ENCODE results near the gene VAMP7. TPM values are rescaled to one million over a fixed set of nuclear protein-coding genes. Genes with fewer than 3 reads are reported as not detected.
"Not testable (repeated sequence)": the region's sequence is repeated elsewhere in the genome, so short reads cannot be mapped to it uniquely, and the experiment has no call there.

Gene VAMP7
- total RNA-seq, 4 donors from 2014 or later, result 28.9 to 36.4 (median 33.4) TPM

- TF ChIP-seq CTCF (IDR thresholded peaks at IDR 0.05), result no peak
- ATAC-seq (ENCODE audit: low FRiP score) (no peak), DNase-seq (ENCODE audit: low spot score) (no peak)
Observed at GRCh38 chrX:155900765-155901164, 19.6 kb downstream of the VAMP7 start.

- ATAC-seq (ENCODE audit: low FRiP score); DNase-seq (ENCODE audit: low spot score): not testable (repeated sequence)
Observed at GRCh38 chrX:155907661-155908060, 26.5 kb downstream of the VAMP7 start.

GRCh38 chrX:155923200-155923599, 42.1 kb downstream of the VAMP7 start:
- no peak for DNase-seq (ENCODE audit: low spot score)
- no peak for TF ChIP-seq CTCF (IDR thresholded peaks at IDR 0.05)
- ATAC-seq (ENCODE audit: low FRiP score), result no peak

DNA sequence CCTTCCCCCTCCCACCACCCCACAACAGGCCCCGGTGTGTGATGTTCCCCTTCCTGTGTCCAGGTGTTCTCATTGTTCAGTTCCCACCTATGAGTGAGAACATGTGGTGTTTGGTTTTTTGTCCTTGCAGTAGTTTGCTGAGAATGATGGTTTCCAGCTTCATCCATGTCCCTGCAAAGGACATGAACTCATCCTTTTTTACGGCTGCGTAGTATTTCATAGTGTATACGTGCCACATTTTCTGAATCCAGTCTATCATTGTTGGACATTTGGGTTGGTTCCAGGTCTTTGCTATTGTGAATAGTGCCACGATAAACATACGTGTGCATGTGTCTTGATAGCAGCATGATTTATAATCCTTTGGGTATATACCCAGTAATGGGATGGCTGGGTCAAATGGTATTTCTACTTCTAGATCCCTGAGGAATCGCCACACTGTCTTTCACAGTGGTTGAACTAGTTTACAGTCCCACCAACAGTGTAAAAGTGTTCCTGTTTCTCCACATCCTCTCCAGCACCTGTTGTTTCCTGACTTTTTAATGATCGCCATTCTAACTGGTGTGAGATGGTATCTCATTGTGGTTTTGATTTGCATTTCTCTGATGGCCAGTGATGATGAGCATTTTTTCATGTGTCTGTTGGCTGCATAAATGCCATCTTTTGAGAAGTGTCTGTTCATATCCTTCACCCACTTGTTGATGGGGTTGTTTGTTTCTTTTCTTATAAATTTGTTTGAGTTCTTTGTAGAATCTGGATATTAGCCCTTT, 49.9 kb downstream of the VAMP7 start:
- DNase-seq (ENCODE audit: low spot score), result not testable (repeated sequence)

GRCh38 chrX:155938132-155938531, 57.0 kb downstream of the VAMP7 start:
- no peak for TF ChIP-seq CTCF (IDR thresholded peaks at IDR 0.05)
- ATAC-seq (ENCODE audit: low FRiP score) (no peak), DNase-seq (ENCODE audit: low spot score) (no peak)

More for the DNA sequence above, 49.9 kb downstream of the VAMP7 start:
- ATAC-seq (ENCODE audit: low FRiP score), result not testable (repeated sequence)

GRCh38 chrX:155949098-155949497, 68.0 kb downstream of the VAMP7 start:
- ATAC-seq (ENCODE audit: low FRiP score), result no peak

GRCh38 chrX:155951237-155951789, 70.2 kb downstream of the VAMP7 start:
- TF ChIP-seq CTCF (IDR thresholded peaks at IDR 0.05), result no peak

More at GRCh38 chrX:155949098-155949497, 68.0 kb downstream of the VAMP7 start:
- DNase-seq (ENCODE audit: low spot score), result no peak
- no peak for TF ChIP-seq CTCF (IDR thresholded peaks at IDR 0.05)

GRCh38 chrX:155953055-155953454, 71.9 kb downstream of the VAMP7 start:
- ATAC-seq (ENCODE audit: low FRiP score), result no peak
- TF ChIP-seq CTCF (IDR thresholded peaks at IDR 0.05), result no peak

More at GRCh38 chrX:155951237-155951789, 70.2 kb downstream of the VAMP7 start:
- no peak for ATAC-seq (ENCODE audit: low FRiP score)
- DNase-seq (ENCODE audit: low spot score), result no peak

More at GRCh38 chrX:155953055-155953454, 71.9 kb downstream of the VAMP7 start:
- DNase-seq (ENCODE audit: low spot score), result no peak

Data from omental fat pad (tissue), 4 donors.